GM23248 (cell line): ENCODE data around the gene SCYGR8.

Experiments
- EZH2 ChIP-seq: fragments of 200-600 bp; sonication (generic); IDR thresholded peaks from 2 replicates; pipeline ENCODE4 v1.6.1; 2018; ENCODE audit warnings: antibody characterized with exemption, mild to moderate bottlenecking; ENCODE audit not compliant: insufficient read depth, poor library complexity, severe bottlenecking
- EZH2phosphoT487 ChIP-seq: fragments of 200-600 bp; sonication (generic); IDR thresholded peaks from 2 replicates; pipeline ENCODE4 v1.6.1; 2018; ENCODE audit warnings: antibody characterized with exemption, moderate library complexity, mild to moderate bottlenecking, low read depth; ENCODE audit not compliant: insufficient read depth

DNA sequence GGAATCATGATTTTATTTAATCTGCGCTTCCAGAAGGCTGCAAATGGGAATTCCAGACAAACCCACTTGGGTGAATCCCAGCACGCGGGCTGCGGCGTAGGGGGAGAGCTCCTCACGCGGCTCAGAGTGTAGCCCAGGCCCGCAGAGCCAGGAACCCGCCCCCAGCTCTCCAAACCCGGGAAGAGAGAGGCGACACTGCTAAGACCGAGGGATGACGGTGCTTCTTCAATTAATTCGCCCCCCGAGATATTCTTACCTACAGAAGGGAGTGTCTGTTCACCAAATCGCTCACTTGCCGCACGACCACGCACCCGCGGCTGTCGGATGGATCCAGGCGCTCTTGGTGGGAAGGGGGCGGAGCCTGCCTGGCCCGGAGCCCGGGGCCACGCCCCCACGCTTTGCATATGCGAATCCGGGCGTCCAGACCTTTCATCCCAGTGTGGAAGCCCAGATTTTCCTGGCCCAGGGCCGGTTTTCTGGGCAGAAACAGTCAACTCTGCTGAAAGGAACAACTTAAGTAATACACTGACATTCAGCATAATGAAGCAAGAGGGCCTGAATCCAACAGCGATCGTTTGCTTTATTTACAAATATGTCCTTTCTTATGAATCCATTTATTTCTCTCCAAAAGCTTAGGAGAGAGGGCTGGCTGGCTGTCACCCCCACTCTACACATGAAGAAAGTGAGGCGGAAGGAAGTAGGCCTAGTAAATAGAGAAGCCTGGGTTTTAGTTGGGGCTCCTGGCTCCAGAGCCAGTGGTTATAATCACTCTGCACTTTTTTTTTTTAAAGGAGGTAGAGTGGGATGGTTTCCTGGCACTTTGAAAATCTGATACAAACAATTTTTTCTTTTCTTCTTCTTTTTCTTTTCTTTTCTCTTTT, 27.8 kb upstream of the SCYGR8 start, which contains the start of gene SLC19A3:
- TF ChIP-seq EZH2 (no peak), EZH2phosphoT487 (no peak)
